ENCODE data around the gene TSKS.

Gene TSKS

GRCh38 chr19:49763230-49763629 is at the start of gene TSKS:
TSKS (minus strand) TSS chr19:49763306; CDS start chr19:49763247, 59 bp downstream.
- DNase-seq (ENCODE audit: low spot score): no peak

- DNase-seq (ENCODE audit: low spot score): no peak
Observed at GRCh38 chr19:49812452-49812996, 49.4 kb upstream of the TSKS start.

DNA sequence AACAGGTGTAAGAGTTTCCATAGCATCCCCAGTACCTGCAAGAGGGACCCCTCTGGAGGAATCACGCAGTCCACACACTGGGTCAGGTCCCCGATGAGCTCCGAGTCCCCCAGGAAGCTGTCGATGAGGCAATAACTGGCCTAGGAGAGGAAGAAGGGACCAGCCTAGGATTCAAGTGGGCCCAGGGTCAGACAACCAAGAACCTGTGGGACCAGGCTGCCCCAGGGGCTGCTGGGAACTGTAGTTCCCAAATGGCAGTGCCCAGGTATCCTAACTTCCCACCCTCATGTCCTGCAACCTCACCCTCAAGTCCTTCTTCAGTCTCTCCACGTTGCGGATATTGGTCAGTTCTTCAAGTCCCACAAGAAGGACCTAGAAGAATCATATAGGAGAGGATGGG is 48.2 kb upstream of the TSKS start:
- DNase-seq (ENCODE audit: low spot score): no peak

DNA sequence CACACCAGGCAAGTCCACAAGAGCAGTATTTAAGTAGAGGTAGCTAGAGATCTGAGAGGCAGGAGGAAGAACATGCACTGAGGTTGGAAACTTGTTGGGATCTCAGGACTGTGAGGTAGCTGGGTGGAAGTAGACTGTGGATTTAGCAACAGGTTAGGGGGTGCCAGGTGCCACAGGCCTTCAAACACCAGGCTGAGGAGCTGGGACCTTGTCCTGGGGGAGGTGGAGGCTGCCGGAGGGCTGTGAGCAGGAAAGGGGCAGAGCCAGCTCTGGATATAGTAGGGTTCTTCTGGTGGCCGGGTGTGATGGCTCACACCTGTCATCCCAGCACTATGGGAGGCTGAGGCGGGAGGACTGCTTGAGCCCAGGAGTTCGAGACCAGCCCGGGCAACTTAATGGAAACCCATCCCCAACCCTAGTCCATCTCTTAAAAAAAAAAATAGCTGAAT is 46.9 kb upstream of the TSKS start:
- no peak for DNase-seq (ENCODE audit: low spot score)

DNA sequence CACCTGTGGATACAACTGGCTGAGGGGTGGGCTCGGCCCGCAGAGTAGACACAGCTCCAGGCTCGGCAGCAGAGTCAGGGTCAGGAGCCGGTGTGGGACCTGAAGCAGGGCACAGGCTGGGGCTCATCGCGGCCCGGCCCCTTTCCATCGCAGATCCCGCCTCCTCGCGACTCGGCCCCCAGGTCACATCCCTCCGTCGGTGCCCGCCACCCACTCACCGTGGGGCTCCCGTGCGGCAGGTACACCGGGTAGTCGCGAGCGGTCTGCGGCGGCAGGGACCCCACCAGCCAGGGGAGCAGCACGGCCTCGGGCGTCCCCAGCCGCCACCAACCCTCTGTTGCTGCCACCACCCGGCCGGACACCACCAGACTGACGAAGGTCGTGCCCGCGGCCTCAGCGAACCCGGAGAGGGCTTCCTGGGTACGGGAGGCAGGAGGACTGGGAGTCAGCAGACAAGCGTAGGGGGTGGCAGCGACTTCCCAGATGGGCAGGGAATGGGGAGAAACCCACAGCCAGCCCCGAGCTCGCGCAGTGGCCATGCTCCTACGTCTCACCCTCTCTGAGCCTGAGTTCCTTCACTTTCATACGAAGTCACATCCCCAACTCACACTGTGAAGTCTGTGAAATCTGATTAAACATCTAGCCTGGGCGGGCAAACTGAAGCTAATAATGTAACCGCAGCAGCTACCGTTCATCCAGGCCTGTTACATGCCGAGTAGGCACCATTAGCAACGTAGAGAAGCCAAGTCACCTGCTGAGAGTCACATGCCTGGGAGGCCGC is 46.2 kb upstream of the TSKS start:
- DNase-seq (ENCODE audit: low spot score): peak; percentile 66

- DNase-seq (ENCODE audit: low spot score): peak; percentile 95
Observed at GRCh38 chr19:49808711-49809159, 45.6 kb upstream of the TSKS start.

DNA sequence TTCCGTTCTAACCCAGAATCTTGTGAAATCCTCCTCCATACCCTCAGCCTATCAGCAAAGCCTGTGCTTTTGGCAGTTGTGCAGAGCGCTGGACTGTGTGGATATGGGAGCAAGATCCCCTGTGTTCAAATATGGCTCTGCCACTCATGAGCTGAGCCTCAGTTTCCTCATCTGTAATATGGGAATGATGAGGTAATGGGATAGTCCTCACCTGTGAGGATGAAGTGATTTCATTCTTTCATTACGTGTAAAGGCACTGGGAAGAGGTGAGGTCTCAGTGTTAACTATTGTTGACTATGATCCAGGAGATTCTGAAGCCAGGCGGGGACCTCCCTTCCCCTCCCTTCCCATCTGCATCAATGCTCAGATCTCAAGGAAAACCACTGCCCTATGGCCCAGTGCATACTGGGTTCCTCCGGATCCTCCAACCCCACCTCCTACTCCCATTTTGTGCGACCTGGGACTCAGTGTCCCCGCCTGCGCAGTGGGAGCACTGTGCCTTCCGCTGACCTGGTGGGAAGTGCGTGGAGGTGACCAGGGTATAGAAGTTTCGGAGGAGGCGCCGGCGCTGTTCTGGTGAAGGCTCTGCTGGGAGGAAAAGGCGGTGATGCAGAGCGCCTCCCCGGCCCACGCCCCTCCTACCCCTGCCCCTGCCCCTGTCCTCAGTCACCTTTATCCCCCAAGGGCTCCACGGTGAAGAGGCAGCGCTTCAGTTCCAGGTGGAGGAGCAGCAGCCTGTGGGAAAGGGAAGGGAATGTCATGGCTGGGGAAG is 45.0 kb upstream of the TSKS start:
- no peak for DNase-seq (ENCODE audit: low spot score)

GRCh38 chr19:49807058-49807903 is 44.2 kb upstream of the TSKS start:
- no peak for DNase-seq (ENCODE audit: low spot score)

DNA sequence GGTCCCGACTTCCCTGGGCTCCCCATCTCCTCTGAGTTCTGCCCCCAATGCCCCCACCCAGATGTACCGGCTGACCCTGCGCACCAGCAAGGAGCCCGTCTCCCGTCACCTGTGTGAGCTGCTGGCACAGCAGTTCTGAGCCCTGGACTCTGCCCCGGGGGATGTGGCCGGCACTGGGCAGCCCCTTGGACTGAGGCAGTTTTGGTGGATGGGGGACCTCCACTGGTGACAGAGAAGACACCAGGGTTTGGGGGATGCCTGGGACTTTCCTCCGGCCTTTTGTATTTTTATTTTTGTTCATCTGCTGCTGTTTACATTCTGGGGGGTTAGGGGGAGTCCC is 43.5 kb upstream of the TSKS start:
- DNase-seq (ENCODE audit: low spot score): no peak

DNA sequence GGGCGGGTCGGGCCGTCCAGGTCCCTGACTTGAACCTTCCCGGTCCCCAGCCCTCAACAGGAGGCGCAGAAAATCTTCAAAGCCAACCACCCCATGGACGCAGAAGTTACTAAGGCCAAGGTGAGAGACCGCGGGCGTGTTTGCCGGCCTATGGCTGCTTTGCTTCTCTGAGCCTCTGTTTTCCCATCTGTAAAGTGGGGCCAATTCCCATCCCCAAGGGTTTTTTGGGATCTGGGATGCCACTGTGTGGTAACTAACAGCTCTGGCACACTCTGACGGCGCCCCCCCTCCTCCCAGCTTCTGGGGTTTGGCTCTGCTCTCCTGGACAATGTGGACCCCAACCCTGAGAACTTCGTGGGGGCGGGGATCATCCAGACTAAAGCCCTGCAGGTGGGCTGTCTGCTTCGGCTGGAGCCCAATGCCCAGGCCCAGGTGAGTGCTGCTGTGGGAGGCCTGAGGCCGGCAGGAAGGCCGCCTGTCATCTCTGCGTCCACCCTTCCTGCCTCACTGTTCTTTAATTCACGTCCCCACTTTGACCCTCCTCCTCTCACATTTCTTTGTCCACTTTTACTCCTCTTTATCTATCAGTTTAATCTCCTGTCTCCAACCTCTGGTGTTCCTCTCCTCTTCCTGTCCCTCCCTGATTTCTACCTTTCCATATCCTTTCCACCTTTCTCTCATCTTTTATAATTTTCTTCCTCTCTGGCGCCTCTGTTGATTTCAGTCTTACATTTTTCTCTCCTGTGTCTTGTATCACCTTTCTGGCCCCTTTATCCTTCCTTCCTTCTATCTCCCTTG is 42.9 kb upstream of the TSKS start:
- no peak for DNase-seq (ENCODE audit: low spot score)

GRCh38 chr19:49803529-49803856 is 40.4 kb upstream of the TSKS start:
- DNase-seq (ENCODE audit: low spot score): no peak

GRCh38 chr19:49802836-49803528 is 39.9 kb upstream of the TSKS start:
- DNase-seq (ENCODE audit: low spot score): no peak

DNA sequence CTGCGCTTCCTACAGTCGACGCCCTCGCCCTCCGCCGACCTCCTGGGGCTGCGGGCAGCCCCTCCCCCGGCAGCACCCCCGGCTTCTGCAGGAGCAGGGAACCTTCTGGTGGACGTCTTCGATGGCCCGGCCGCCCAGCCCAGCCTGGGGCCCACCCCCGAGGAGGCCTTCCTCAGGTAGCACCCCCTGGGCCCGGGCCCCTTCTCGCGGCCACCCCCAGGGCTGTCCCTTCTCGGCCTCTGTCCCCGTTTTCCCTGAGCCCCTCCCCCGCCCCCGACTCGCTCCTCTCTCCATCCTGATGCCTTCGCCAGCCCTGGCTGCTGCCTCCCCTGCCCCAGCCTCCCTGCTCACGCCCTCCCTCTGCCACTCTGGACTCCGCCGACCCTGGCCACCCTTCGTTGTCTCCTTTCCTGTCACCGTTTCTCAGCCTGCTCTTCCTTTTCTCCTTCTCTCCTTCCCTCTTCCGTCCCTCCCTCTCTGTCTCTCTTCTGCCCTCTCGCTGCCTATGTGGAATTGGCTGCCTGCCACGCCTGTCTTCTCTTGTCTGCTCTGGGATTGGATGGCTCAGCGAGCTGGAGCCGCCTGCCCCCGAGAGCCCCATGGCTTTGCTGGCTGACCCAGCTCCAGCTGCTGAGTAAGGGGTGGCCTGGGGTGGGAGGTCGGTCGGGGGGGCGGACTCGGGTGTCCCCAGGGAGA is 39.0 kb upstream of the TSKS start:
- DNase-seq (ENCODE audit: low spot score): peak; percentile 98

DNA sequence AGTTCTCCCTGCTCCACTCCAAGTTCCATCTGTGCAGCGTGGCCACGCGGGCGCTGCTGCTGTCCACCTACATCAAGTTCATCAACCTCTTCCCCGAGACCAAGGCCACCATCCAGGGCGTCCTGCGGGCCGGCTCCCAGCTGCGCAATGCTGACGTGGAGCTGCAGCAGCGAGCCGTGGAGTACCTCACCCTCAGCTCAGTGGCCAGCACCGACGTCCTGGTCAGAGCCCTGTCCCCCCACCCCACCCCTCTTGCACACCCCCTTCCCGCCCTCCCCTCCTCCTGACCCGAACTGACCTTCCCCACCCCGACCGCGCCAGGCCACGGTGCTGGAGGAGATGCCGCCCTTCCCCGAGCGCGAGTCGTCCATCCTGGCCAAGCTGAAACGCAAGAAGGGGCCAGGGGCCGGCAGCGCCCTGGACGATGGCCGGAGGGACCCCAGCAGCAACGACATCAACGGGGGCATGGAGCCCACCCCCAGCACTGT is 38.3 kb upstream of the TSKS start:
- DNase-seq (ENCODE audit: low spot score): no peak

- DNase-seq (ENCODE audit: low spot score): no peak
Observed at GRCh38 chr19:49800771-49801170, 37.7 kb upstream of the TSKS start.

GRCh38 chr19:49799798-49800376 is 36.8 kb upstream of the TSKS start:
- DNase-seq (ENCODE audit: low spot score): no peak

DNA sequence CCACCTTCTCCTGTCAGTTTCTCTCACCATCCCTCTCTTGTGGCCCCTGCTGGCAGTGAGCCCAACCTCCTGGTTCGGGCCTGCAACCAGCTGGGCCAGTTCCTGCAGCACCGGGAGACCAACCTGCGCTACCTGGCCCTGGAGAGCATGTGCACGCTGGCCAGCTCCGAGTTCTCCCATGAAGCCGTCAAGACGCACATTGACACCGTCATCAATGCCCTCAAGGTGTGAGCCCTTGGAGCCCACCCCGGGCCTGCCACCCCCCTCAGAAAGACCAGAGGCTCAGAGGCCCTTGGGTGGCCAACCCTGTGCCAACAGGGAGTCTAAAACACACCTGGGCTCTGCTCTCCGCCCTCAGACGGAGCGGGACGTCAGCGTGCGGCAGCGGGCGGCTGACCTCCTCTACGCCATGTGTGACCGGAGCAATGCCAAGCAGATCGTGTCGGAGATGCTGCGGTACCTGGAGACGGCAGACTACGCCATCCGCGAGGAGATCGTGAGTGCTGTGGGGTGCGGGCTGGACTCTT is 36.2 kb upstream of the TSKS start:
- no peak for DNase-seq (ENCODE audit: low spot score)

DNA sequence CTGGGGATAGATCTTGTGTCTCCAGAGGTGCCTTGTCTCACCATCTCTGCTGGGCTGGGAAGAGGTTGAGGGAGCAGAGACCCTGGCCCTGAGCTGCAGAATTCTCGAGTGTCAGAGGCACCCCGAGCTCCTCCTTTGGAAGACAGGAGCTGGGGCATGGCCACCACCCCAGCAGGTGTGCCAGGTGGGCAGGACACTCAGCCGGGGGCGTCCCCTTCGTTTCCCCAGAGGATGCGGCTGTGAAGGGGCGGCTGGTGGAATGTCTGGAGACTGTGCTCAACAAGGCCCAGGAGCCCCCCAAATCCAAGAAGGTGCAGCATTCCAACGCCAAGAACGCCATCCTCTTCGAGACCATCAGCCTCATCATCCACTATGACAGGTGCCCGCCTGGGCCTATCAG is 35.5 kb upstream of the TSKS start:
- DNase-seq (ENCODE audit: low spot score): no peak

DNA sequence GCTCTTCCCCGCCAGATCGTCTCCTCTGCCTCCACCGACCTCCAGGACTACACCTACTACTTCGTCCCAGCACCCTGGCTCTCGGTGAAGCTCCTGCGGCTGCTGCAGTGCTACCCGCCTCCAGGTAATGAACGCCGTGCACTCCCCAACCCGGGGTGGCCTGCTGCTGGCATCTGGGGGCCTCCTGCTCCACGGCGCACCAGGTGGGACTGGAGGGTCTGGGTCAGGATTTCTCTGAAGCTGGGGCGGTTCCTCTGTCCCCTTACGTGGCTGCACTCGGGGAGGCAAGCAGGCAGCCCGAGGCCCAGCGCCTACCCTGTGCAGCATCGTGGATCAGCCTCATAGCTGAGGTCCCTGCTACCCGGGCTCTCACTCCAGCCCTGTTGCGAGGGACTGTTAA is 32.5 kb upstream of the TSKS start:
- no peak for DNase-seq (ENCODE audit: low spot score)

- DNase-seq (ENCODE audit: low spot score): peak; percentile 62
Observed at GRCh38 chr19:49793561-49793840, 30.4 kb upstream of the TSKS start.

Measured in hepatic stellate cell (primary cell).